ENCODE data around the gene ACTR5.
"Not testable (repeated sequence)": the region's sequence is repeated elsewhere in the genome, so short reads cannot be mapped to it uniquely, and the experiment has no call there.

The ACTR5 gene

GRCh38 chr20:38805958-38806854 lies 57.9 kb downstream of the ACTR5 start:
- peak; percentile 55 for DNase-seq

DNA sequence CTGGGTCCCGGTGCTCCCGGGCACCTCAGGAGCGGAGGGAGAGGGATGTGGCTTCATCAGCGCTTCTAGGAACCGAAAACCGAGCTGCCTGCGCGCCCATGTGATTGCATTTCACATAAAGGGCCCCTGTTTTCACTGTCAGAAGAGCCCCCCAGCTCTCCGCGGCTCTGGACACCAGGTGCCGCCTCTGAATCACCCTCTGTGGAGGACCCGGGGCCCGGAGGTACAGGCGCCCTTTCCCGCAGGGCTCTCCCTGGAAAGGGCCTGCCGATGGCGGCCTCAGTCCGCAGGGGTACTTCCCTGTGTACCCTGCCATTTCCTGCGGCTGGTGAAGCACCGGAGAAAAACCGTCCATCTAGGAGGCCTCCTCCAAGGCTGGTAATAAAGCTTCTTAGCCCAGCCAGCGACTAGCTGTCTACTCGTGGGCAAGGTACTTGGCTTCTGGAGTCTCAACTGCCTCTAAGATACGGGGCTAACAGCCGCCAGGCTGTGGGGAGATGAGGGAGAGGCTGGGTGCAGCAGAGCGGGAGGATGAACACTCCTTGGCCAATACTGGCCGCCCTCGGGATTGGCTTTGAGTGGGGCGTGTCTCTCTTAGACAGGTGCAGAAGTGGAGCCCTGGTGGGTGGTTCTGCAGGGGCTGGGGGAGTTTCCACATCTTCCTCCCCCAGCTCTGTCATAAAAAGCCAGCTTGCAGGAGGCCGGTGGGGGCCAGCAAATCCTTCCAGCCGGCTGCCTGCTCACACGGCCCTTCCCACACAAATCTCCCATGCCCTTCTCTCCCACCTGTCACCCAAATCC lies 58.8 kb downstream of the ACTR5 start:
- DNase-seq = peak; percentile 72

DNA sequence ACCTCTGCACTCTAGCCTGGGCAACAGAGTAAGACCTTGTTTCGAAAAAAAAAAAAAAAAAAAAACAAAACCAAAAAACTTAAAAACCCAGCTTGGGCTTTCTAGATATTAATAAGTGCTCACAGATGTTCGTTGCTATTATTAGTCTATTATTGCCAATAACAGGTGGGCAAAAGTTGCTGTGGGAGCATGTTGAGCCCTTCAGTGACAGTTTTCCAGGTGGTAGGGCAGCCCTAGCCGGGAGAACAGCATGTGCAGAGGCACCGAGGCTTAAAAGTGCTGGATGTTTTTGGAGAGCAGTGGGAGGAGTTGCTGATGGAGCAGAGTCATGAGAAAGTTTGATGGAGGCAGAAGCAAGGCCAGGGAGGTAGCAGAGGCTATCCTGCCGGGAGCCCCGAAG lies 61.7 kb downstream of the ACTR5 start:
- no peak for DNase-seq

DNA sequence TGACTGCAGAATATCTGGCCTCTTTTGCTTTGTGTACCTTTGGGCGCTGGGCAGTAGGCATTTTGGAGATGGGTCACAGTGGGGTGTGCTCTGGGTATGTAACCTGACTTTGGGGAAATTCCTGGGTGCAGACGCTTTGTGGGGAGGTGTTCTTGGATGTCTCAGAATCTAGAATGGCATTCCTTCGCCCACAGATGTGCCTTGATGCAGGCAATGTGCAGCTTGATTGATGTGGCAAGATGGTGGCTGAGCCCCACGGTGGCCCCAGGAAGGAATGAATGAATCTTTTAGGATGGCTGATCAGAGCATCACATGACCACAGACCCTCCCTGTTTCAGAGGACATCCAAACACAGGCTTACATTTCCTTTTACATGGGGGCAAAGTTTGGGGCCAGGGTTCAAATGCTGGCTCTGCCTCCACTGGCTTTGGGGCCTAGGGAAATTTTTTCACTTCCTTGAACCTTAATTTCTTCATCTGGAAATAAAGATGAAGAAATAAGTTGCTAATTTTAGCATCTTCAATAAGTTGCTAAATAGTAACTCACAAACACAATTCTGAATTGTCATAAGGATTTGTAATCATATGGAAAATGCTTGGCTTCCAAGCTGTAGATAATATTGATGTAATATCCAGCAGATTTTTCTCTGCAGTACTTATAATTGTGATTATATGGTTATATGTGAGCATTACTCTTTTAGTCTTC lies 62.8 kb downstream of the ACTR5 start:
- DNase-seq = peak; percentile 34

DNA sequence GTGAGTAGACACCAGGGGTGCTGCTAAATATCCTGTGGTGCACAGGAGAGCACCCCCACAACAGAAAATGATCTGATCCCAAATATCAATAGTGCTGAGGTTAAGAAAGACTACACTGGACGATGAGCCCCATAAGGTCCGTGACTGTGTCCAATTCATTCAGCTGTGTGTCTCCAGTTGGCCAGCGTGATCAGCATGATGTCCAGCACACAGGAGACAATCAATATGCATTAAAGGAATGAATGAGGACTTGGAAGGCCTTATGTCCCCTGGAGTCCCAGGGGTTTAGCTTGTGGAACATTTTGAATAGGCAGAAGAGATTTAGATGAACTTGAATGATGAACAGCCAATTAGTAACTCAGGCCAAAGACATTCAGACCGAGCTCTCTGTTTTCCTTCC lies 63.5 kb downstream of the ACTR5 start:
- DNase-seq = no peak

DNA sequence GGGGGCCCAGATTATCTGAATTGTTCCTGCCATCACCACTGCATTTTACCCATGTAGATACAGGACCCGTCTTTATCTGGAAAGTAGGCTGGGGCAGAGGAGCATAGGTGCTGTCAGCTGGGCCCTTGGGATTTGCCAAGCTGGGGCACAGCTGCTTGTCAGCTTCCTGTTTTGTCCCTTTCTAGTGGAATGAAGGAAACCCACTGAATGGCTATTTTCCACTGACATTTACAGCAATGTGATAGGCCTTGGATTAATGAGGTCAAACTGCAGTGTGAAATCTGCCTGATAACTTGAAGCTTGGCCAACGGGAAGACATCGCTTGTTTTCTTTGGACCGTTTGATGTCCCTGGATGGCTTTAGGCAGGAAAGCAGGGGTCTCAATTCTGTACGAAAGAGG lies 63.9 kb downstream of the ACTR5 start:
- DNase-seq = no peak

- no peak for DNase-seq
These were observed 64.7 kb downstream of the ACTR5 start for GRCh38 chr20:38812709-38813573.

DNA sequence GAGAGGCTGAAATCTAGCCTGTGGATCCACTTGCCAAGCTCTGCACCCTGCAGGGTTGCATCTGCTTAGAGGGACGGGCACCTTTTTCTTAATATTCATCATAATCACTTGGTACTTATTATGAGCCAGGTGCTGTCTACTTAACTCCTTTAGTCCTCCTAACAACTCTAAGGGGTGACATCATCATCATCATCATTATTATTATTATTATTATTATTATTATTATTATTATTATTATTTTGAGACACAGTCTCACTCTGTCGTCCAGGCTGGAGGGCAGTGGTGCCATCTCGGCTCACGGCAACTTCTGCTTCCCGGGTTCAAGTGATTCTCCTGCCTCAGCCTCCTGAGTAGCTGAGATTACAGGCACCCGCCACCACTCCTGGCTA lies 65.3 kb downstream of the ACTR5 start:
- not testable (repeated sequence) for DNase-seq

GRCh38 chr20:38815446-38815845 lies 67.2 kb downstream of the ACTR5 start:
- DNase-seq = no peak

DNA sequence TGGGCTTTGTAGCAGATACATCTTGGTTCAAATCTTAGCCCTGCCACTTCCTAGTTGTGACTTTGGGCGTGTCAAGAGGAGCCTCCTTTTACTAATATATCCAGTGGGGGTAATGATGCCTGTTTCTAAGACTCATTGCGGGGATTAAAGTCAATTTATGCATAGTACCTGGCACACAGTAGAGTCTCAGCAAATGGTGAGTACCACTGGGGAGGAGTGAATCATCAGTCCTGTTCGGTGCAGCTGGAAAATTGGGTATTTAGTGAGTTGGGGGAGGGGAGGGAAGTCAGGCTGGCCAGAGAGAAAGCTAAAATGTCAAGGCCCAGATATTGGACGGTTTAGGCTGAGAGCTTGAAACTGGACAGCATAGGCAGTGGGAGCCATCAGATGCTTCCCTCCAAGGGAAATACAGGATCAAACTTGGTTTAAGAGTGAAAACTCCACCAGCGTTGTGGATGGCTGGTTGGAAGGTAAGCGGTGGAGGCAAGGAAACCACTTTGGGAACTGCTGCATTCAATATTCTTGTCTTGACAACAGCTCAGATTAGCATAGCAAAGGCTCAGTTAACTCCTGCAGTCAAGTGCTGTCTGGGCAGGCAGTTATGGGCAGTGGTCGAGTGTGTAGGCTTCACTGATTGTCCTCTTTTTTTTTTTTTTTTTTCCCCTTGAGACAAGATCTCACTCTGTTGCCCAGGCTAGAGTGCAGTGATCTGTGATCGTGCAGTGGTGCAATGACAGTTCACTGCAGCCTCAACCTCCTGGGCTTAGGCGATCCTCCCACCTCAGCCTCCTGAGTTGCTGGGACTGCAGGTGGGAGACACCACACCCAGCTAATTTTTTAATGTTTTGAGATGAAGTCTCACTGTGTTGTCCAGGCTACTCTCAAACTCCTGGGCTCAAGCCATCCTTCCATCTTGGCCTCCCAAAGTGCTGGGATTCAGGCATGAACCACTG lies 70.1 kb downstream of the ACTR5 start:
- DNase-seq = no peak
